Anterior cingulate cortex (tissue), 58 donors: ENCODE measurements around the gene SMYD3.
A peak's percentile ranks its signal among the peaks of the same experiment; 100 is the strongest.
"Not testable (repeated sequence)": the region's sequence is repeated elsewhere in the genome, so short reads cannot be mapped to it uniquely, and the experiment has no call there.

Experiments
- DNase-seq, 58 donors: peaks; one replicate each; lab custom pipeline; 2025; lab: John Stamatoyannopoulos, UW

The SMYD3 gene

DNA sequence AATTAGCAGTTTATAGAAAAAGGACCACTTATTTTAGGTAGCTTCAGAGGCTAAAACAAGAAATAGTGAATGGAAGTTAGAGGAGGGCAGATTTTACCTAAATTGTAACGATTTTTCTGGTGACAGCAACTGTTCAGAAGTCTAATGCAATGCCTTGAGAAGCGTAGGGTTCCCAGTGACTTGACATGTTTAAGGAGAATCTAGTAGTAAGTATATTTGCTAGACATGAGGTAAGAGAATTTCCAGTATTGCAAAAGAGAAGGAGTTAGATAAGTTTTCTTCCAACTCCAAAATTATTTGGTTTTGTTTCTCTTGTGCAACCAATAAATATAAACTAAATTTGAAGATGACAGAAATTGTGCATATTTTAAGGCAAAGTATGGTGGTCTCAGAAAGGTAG, 140.0 kb downstream of the SMYD3 start:
- DNase-seq: no peak

- peak in 1 of 58 donors; percentile 0 for DNase-seq
Measured at GRCh38 chr1:246365708-246366107, 141.4 kb downstream of the SMYD3 start.

- no peak for DNase-seq
Measured at GRCh38 chr1:246364415-246364941, 142.6 kb downstream of the SMYD3 start.

- not testable (repeated sequence) for DNase-seq
Measured at GRCh38 chr1:246357014-246357598, 150.0 kb downstream of the SMYD3 start.

DNA sequence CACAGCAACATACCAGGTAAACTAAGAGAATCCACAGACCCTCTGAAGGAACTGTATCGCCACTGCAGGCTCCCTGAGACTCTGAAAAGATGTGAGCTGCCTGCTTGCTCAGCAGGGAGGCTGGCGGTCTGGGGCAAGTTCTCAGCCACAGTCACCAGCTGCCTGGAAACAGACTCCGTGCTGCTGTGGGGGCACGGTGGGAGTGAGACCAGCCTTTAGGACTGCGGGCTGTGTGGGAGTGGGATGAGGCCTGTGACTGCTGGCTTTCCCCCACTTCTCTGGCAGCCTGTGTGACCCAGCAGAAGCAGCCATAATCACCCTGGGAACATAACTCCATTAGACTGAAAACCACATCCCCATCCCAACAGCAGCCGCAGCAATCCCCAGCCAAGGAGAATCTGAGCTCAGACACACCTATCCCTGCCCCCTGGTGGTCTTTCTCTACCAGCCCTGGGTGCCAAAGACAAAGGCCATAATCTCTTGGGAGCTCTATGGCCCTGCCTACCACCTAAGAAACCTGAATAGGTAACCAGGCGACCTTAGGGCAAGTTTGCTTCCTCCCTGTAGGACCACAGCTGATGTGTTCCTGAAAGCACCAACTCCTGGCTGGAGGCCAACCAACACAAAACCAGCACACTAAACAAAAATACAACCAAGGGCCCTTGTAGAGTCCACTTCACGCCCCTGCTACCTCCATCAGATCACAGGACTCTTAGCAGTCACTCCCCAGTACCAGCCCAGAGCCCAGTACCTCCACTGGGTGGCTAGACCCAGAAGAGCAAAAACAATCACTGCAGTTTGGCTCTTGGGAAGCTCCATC, 151.5 kb downstream of the SMYD3 start:
- no peak for DNase-seq

DNA sequence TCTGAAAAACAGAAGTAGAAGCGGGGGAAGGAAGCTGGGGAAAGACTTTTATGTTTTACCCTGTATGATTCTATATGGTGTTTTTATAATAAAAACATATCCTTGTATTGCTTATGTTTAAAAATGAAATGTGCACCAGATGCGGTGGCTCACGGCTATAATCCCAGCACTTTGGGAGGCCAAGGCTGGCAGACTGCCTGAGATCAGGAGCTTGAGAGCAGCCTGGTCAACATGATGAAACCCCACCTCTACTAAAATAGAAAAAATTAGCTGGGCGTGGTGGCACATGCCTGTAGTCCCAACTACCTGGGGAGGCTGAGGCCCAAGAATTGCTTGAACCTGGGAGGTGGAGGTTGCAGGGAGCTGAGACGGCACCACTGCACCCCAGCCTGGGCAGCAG, 155.4 kb downstream of the SMYD3 start:
- DNase-seq: no peak

GRCh38 chr1:246350745-246351144, 156.3 kb downstream of the SMYD3 start:
- DNase-seq: no peak

DNA sequence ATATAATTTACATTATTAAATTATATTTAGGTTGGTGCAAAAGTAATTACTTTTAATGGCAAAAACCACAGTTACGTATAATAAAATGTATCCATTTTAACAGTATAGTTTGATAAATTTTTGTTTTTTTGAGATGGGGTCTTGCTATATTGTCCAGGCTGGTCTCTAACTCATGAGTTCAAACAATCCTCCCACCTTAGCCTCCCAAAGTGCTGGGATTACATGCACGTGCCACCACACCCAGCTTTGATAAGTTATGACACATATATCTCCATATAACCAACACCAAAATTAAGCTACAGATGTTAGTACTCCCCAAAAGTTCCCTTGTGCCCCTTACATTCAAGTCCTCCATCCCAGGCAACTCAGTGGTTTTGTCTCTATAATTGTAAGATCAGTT, 163.1 kb downstream of the SMYD3 start:
- DNase-seq: no peak

- no peak for DNase-seq
Measured at GRCh38 chr1:246343251-246343650, 163.8 kb downstream of the SMYD3 start.

- DNase-seq: no peak
Measured at GRCh38 chr1:246338546-246338945, 168.5 kb downstream of the SMYD3 start.

GRCh38 chr1:246338098-246338497, 169.0 kb downstream of the SMYD3 start:
- DNase-seq: no peak

GRCh38 chr1:246335151-246335550, 171.9 kb downstream of the SMYD3 start:
- DNase-seq: no peak

DNA sequence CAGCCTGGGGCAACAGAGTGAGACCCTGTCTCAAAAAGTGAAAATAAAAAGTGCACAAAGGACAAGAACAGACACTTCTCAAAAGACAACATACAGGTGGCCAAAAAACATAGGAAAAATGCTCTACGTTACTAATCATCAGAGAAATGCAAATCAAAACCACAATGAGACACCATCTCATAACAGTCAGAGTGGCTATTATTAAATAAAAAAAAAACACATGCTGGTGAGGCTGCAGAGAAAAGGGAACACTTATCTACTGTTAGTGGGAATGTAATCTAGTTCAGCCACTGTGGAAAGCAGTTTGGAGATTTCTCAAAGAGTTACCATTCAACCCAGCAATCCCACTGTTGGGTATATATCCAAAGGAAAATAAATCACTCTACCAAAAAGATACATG, 173.2 kb downstream of the SMYD3 start:
- no peak for DNase-seq

DNA sequence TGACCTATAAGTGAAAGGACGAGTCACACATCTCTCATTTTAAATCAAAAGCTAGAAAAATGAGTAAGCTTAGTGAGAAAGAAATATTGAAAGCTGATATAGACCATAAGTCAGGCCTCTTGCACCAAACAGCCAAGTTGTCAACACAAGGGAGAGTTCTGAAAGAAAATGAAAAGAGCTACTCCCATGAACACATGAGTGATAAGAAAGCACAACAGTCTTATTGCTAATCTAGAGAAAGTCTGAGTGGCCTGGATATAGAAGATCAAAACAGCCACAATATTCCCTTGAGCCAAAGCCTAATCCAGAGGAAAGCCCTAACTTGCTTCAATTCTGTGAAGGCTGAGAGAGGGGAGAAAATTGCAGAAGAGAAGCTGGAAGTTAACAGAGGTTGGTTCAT, 175.0 kb downstream of the SMYD3 start:
- DNase-seq: no peak

DNA sequence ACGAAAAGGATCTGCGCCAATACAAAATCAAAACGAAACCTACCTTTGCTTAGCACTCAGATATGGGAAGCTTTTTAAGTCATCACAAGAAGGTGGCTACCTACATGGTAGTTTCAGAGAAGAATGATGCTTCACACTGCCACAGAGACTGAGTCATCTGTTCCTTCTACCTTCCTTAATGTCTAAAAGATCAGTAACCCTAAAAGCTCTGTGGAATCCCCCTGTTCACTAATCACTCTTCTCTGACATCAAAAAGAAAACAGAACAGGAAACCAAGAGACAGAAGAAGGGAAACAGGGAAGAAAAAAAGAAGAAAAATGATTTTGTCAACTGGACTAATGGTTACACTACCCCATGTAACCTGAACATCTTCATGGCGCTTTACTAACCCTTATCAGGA, 177.2 kb downstream of the SMYD3 start:
- DNase-seq: no peak

DNA sequence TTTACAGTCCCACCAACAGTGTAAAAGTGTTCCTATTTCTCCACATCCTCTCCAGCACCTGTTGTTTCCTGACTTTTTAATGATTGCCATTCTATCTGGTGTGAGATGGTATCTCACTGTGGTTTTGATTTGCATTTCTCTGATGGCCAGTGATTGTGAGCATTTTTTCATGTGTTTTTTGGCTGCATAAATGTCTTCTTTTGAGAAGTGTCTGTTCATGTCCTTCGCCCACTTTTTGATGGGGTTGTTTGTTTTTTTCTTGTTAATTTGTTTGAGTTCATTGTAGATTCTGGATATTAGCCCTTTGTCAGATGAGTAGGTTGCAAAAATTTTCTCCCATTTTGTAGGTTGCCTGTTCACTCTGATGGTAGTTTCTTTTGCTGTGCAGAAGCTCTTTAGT, 177.8 kb downstream of the SMYD3 start:
- not testable (repeated sequence) for DNase-seq

- DNase-seq: peak in 5 of 58 donors; percentile 0 to 3 (median 2)
Measured at GRCh38 chr1:246324711-246325110, 182.4 kb downstream of the SMYD3 start.

DNA sequence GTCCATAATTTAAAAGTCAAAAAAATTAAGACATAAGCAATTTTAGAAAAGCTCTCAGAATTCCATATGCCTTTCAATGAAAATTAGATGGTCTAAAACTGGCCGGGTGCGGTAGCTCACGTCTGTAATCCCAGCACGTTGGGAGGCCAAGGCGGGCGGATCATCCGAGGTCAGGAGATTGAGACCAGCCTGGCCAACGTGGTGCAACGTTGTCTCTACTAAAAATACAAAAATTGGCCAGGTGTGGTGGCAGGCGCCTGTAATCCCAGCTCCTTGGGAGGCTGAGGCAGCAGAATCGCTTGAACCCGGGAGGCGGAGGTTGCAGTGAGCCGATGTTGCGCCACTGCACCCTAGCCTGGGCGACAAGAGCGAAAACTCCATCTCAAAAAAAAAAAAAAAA, 183.0 kb downstream of the SMYD3 start:
- DNase-seq: not testable (repeated sequence)

DNA sequence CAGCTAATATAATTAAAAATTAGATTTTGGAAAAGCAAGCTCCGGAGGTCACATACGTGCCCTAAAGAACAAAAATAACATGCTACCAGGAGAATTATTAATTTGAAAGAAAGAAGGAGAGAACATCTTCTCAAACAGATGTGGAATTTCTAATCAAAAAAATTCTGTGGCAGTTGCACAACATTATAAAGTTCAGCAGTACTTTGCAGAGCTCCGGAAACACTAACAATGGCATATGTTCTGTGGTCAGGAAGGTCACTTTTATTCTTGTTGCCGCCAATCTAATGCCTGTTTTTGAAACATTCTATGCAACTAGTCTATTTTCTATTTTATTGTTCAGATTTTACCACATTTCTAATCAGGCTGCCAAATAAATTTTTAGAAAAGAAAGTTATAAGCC, 186.8 kb downstream of the SMYD3 start:
- DNase-seq: no peak

GRCh38 chr1:246319083-246319714, 187.9 kb downstream of the SMYD3 start:
- no peak for DNase-seq

GRCh38 chr1:246318622-246319021, 188.5 kb downstream of the SMYD3 start:
- DNase-seq: no peak

DNA sequence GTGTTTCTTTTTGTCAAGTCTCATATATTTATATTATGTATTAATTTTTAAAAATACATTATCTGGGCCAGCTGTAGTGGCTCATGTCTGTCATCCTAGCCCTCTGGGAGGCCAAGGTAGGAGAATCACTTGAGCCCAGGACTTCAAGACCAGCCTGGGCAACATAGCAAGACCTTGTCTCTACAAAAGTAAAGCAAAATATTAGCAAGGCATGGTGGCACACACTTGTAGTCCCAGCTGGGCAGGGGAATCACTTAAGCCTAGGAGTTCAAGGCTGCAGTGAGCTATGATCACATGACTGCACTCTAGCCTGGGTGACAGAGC, 189.1 kb downstream of the SMYD3 start:
- DNase-seq: no peak
